ENCODE measurements around the gene KIF6. TPM values are rescaled to one million over a fixed set of nuclear protein-coding genes. Genes with fewer than 3 reads are reported as not detected.

Gene KIF6
- total RNA-seq, 1 donor: 0.27 TPM

GRCh38 chr6:39282774-39283173, 442.4 kb downstream of the KIF6 start:
- no peak overlapping the region for H3K4me3 ChIP-seq (ENCODE audit: low read depth, low read length)
- no peak for DNase-seq (ENCODE audit: low read depth)
- no peak for TF ChIP-seq CTCF (IDR thresholded peaks at IDR 0.05; ENCODE audit: insufficient read depth, low read length)

GRCh38 chr6:39281312-39281980, 443.8 kb downstream of the KIF6 start:
- no peak for DNase-seq (ENCODE audit: low read depth)
- TF ChIP-seq CTCF (IDR thresholded peaks at IDR 0.05; ENCODE audit: insufficient read depth, low read length): no peak
- H3K4me3 ChIP-seq (ENCODE audit: low read depth, low read length): no peak overlapping the region

GRCh38 chr6:39280247-39280731, 444.9 kb downstream of the KIF6 start:
- DNase-seq (ENCODE audit: low read depth): no peak
- no peak for TF ChIP-seq CTCF (IDR thresholded peaks at IDR 0.05; ENCODE audit: insufficient read depth, low read length)
- H3K4me3 ChIP-seq (ENCODE audit: low read depth, low read length): no peak overlapping the region

Small RNA genes within 50 kb of the gene (small RNA-seq; reads per million reads assigned to genes)
- not detected for gene RNU1-54P

Other genes with a start within 250 kb of the KIF6 start
- gene DAAM2, start 67.0 kb upstream of the KIF6 start, total RNA-seq (ENCODE audit: low replicate concordance): 3.4 and 11.5 TPM in 2 replicates
- 3.9 and 8.4 TPM in 2 replicates for gene MOCS1, start 209.1 kb upstream of the KIF6 start, total RNA-seq (ENCODE audit: low replicate concordance)

All from fibroblast of the aortic adventitia (primary cell).